IMR-90 (cell line): ENCODE data around the gene TTC3. TPM values are rescaled to one million over a fixed set of nuclear protein-coding genes. Genes with fewer than 3 reads are reported as not detected.
A peak's percentile ranks its signal among the peaks of the same experiment; 100 is the strongest.

Experiments used
- ATAC-seq: fragments of 200-7000 bp; cut with Tn5 transposase; 2 replicates; pipeline ENCODE4 v1.9.1; 2020; ENCODE audit warnings: low read depth, mild to moderate bottlenecking, moderate library complexity
- BruUV-seq: library from RNA; stranded (reverse); fragments of 400-500 nt; replicated peaks from 2 replicates; lab custom pipeline; 2021; lab: Mats Ljungman, UMichigan
- CTCF ChIA-PET: fragments of 300-600 bp; formaldehyde crosslinking; extraction: SDS; loops from one replicate; lab custom pipeline; 2021; ENCODE audit warnings: antibody characterized with exemption; lab: Yijun Ruan, JAX
- POLR2A ChIA-PET: fragments of 300-600 bp; sonication (Branson Sonifier 250); formaldehyde crosslinking; loops from one replicate; lab custom pipeline; 2022; ENCODE audit warnings: antibody characterized with exemption; ENCODE audit not compliant: unreplicated experiment; lab: Charles Lee
- DNase-seq: peaks from one replicate; pipeline ENCODE4 v3.0.0; 2013
- H2AFZ ChIP-seq: replicated peaks from 2 replicates; pipeline ENCODE3; 2013; ENCODE audit warnings: low read length, mild to moderate bottlenecking; ENCODE audit not compliant: poor library complexity
- H2AK5ac ChIP-seq: 2 replicates; pipeline ENCODE4 v1.6.1; 2013; ENCODE audit warnings: low read depth, low read length, inconsistent platforms
- H2AK9ac ChIP-seq: replicated peaks from 2 replicates; pipeline ENCODE3; 2013; ENCODE audit warnings: mild to moderate bottlenecking, low read depth, low read length, moderate library complexity; ENCODE audit not compliant: poor library complexity
- H2BK120ac ChIP-seq: 2 replicates; pipeline ENCODE4 v1.6.1; 2013; ENCODE audit warnings: low read depth, low read length, inconsistent platforms
- H2BK15ac ChIP-seq: 3 replicates; pipeline ENCODE4 v1.6.1; 2013; ENCODE audit warnings: low read depth, low read length, inconsistent platforms
- H2BK20ac ChIP-seq: 2 replicates; pipeline ENCODE4 v1.6.1; 2013; ENCODE audit warnings: low read depth, mild to moderate bottlenecking, inconsistent platforms, low read length, moderate library complexity
- H2BK5ac ChIP-seq: 2 replicates; pipeline ENCODE4 v1.6.1; 2013; ENCODE audit warnings: mild to moderate bottlenecking, low read depth, low read length, inconsistent platforms; ENCODE audit not compliant: poor library complexity, severe bottlenecking
- H3K14ac ChIP-seq: replicated peaks from 2 replicates; pipeline ENCODE4 v1.6.1; 2013; ENCODE audit warnings: low read depth, low read length, inconsistent platforms
- H3K18ac ChIP-seq: 2 replicates; pipeline ENCODE4 v1.6.1; 2013; ENCODE audit warnings: low read depth, low read length, control low read depth
- H3K23ac ChIP-seq: 2 replicates; pipeline ENCODE4 v1.6.1; 2013; ENCODE audit warnings: low read depth, low read length, inconsistent platforms
- H3K27ac ChIP-seq: 2 replicates; pipeline ENCODE4 v1.5.1; 2013; ENCODE audit warnings: mild to moderate bottlenecking, control low read depth, low read length; ENCODE audit not compliant: insufficient read depth
- H3K27me3 ChIP-seq: 2 replicates; pipeline ENCODE4 v1.6.1; 2013; ENCODE audit warnings: low read length; ENCODE audit not compliant: control insufficient read depth, insufficient read depth
- H3K36me3 ChIP-seq: 2 replicates; pipeline ENCODE4 v1.6.1; 2013; ENCODE audit warnings: low read length, mixed read lengths; ENCODE audit not compliant: control insufficient read depth, insufficient read depth
- H3K4ac ChIP-seq: 2 replicates; pipeline ENCODE4 v1.6.1; 2013; ENCODE audit warnings: low read depth, low read length, inconsistent platforms
- H3K4me1 ChIP-seq: 2 replicates; pipeline ENCODE4 v1.6.1; 2013; ENCODE audit warnings: low read length, mixed read lengths; ENCODE audit not compliant: control insufficient read depth, insufficient read depth
- H3K4me2 ChIP-seq: 2 replicates; pipeline ENCODE4 v1.6.1; 2013; ENCODE audit warnings: low read depth, mild to moderate bottlenecking, control low read depth, low read length, moderate library complexity
- H3K4me3 ChIP-seq: 2 replicates; pipeline ENCODE4 v1.5.1; 2013; ENCODE audit warnings: low read depth, mild to moderate bottlenecking, control low read depth, low read length, moderate library complexity; ENCODE audit not compliant: insufficient read depth
- H3K56ac ChIP-seq: 2 replicates; pipeline ENCODE4 v1.6.1; 2013; ENCODE audit warnings: low read length, inconsistent platforms; ENCODE audit not compliant: insufficient read depth; ENCODE audit errors: extremely low read depth
- H3K79me1 ChIP-seq, 2 experiments: 2 replicates each; pipeline ENCODE4 v1.6.1; 2013; ENCODE audit warnings: low read length in 2 of 2, inconsistent platforms in 1 of 2, low read depth in 1 of 2
- H3K9ac ChIP-seq: 2 replicates; pipeline ENCODE4 v1.6.1; 2013; ENCODE audit warnings: low read depth, low read length, control low read depth
- H3K9me1 ChIP-seq: 2 replicates; pipeline ENCODE4 v1.6.1; 2013; ENCODE audit warnings: low read length, inconsistent platforms; ENCODE audit not compliant: insufficient read depth
- H3K9me3 ChIP-seq: 2 replicates; pipeline ENCODE4 v1.6.1; 2013; ENCODE audit warnings: low read length; ENCODE audit not compliant: control insufficient read depth, insufficient read depth
- H4K20me1 ChIP-seq: 2 replicates; pipeline ENCODE4 v1.6.1; 2013; ENCODE audit warnings: low read length, inconsistent platforms; ENCODE audit not compliant: insufficient read depth
- H4K5ac ChIP-seq: 2 replicates; pipeline ENCODE4 v1.6.1; 2013; ENCODE audit warnings: mild to moderate bottlenecking, low read depth, low read length, control low read depth
- H4K8ac ChIP-seq, 2 experiments: 2 replicates each; pipeline ENCODE4 v1.6.1; 2013; ENCODE audit warnings: low read depth in 2 of 2, low read length in 2 of 2, control low read depth in 1 of 2, inconsistent platforms in 1 of 2
- H4K91ac ChIP-seq: 2 replicates; pipeline ENCODE4 v1.6.1; 2013; ENCODE audit warnings: low read depth, low read length, inconsistent platforms; ENCODE audit not compliant: insufficient read depth
- BHLHE40 ChIP-seq: fragments of 150-350 bp; IDR thresholded peaks from 2 replicates; pipeline ENCODE4 v1.6.1; 2016; ENCODE audit warnings: mild to moderate bottlenecking, low read depth, low read length
- CEBPB ChIP-seq: IDR thresholded peaks from 2 replicates; pipeline ENCODE4 v1.6.1; 2012; ENCODE audit warnings: low read depth, low read length, improper control_type of control experiment
- FOS ChIP-seq: fragments of 150-350 bp; IDR thresholded peaks from 2 replicates; pipeline ENCODE4 v1.6.1; 2016; ENCODE audit warnings: low read depth, low read length
- POLR2A ChIP-seq: IDR thresholded peaks from 2 replicates; pipeline ENCODE4 v1.6.1; 2012; ENCODE audit warnings: mild to moderate bottlenecking, low read depth, low read length
- WGBS, 2 experiments: methylation state at CpG; one replicate each; pipeline versions ENCODE4 v1.1.5 to v1.1.7; 2013; ENCODE audit warnings: missing lambda C conversion rate in 2 of 2; ENCODE audit not compliant: insufficient read length in 1 of 2; ENCODE audit errors: extremely low coverage in 2 of 2; 5-methylcytosine and 5-hydroxymethylcytosine counted together
- dilution Hi-C: fragments of 300-500 bp; cut with HindIII; formaldehyde crosslinking; loops from one replicate; pipeline ENCODE4 v1.14.3; 2018; ENCODE audit warnings: low sequenced_read_pairs; ENCODE audit not compliant: unreplicated experiment
- in situ Hi-C: fragments of 300-500 bp; cut with MboI; formaldehyde crosslinking; loops from 3 replicates; pipeline ENCODE4 v1.14.3; 2019; ENCODE audit warnings: low sequenced_read_pairs, inconsistent platforms, mixed read lengths
- intact Hi-C: fragments of 100-400 bp; cut with micrococcal nuclease; formaldehyde crosslinking; loops from 2 replicates; pipeline ENCODE4 v1.10.0; 2022
- polyA plus RNA-seq, 3 experiments: library from polyadenylated mRNA; depleted of rRNA; stranded (reverse); fragments of >200 nt; gene quantifications; 2 replicates each; pipeline ENCODE4 v1.2.3, GENCODE V29; 2012; ENCODE audit warnings: low replicate concordance in 1 of 3
- total RNA-seq: library from RNA; depleted of rRNA; stranded (reverse); fragments of >200 nt; gene quantifications from 2 replicates; pipeline ENCODE4 v1.2.3, GENCODE V29; 2012

TTC3 gene
- total and polyA plus RNA-seq, 2 of the 4 experiments (the other 2 are of a cell fraction), result 96.7 to 293 TPM

- peaks cover 7% of the 10 kb centered on the region for H3K4me1 ChIP-seq
- dilution Hi-C loops (no loop called here), in situ Hi-C loops (no loop called here), intact Hi-C loops (no loop called here)
- peaks cover 27% of the 10 kb centered on the region for H3K9me1 ChIP-seq
- H3K27ac ChIP-seq, result peak overlapping the region; percentile 8; the same call in 1 of the 2 replicates
- H3K4me3 ChIP-seq, result no peak overlapping the region
- peak overlapping the region; percentile 53 for H2AK9ac ChIP-seq
- no peak overlapping the region for H3K18ac ChIP-seq
- peaks cover 17 to 43% of the 10 kb centered on the region in 2 experiments; a peak in 3 of 4 replicates for H3K79me1 ChIP-seq
- peak overlapping the region; percentile 44; the same call in 1 of the 2 replicates for H2BK120ac ChIP-seq
- peak overlapping the region; percentile 50 for H2AFZ ChIP-seq
- no peak overlapping the region; the same call in 2 of the 3 replicates for H2BK15ac ChIP-seq
- DNase-seq, result peak; percentile 78
- 83% methylated on average over 2 of the region's 11 CpGs; no CpG with 5 or more reads in 1 of the 2 experiments for WGBS, 2 experiments
- peaks cover 9% of the 10 kb centered on the region; the same call in 1 of the 2 replicates for H4K20me1 ChIP-seq
- H3K9me3 ChIP-seq, result no peaks in the 10 kb centered on the region
- no peak overlapping the region for H3K9ac ChIP-seq
- H3K14ac ChIP-seq, result peak overlapping the region; percentile 8; the same call in 1 of the 2 replicates
- peak overlapping the region; percentile 68 for H3K4ac ChIP-seq
- peak overlapping the region; percentile 50; the same call in 1 of the 2 replicates for H4K91ac ChIP-seq
- peak overlapping the region; percentile 31; the same call in 1 of the 2 replicates for H2AK5ac ChIP-seq
- H3K27me3 ChIP-seq, result no peaks in the 10 kb centered on the region
- ATAC-seq, result peak; percentile 91
- peak overlapping the region; percentile 48 for H3K23ac ChIP-seq
- POLR2A ChIA-PET, result interaction anchor here (0.8 kb wide), 1 partner anchor 601 kb away, joined by 3 read pairs; no protein-coding TSS in a partner anchor
- no peak overlapping the region for H4K5ac ChIP-seq
- CTCF ChIA-PET, result no interaction called here
- H3K36me3 ChIP-seq, result peaks cover 51% of the 10 kb centered on the region
- H2BK5ac ChIP-seq, result peak overlapping the region; percentile 21
- no peak overlapping the region for H2BK20ac ChIP-seq
- no peak overlapping the region for H3K56ac ChIP-seq
- TF ChIP-seq BHLHE40 (peak; percentile 88), POLR2A (no peak), CEBPB (0 out of 2 replicates have a peak, but pooled peaks have one; percentile 7), FOS (0 out of 2 replicates have a peak, but pooled peaks have one; percentile 22)
- H3K4me2 ChIP-seq, result no peak overlapping the region
- peak overlapping the region in 1 of 2 experiments; percentile 44; a peak in 1 of 4 replicates for H4K8ac ChIP-seq
- BruUV-seq, result no TSS peak
Observed at GRCh38 chr21:37199057-37199924, 126.2 kb downstream of the TTC3 start.
